ENCODE measurements around the gene GZMH.
A peak's percentile ranks its signal among the peaks of the same experiment; 100 is the strongest.

GZMH gene

GRCh38 chr14:24632336-24632735 is 22.9 kb upstream of the GZMH start:
- ChIA-PET CTCF (no interaction called here), POLR2A (ENCODE audit: low non-redundant PET) (no interaction called here)
- no peak overlapping the region for H3K27ac ChIP-seq
- TF ChIP-seq, protein P1, sequence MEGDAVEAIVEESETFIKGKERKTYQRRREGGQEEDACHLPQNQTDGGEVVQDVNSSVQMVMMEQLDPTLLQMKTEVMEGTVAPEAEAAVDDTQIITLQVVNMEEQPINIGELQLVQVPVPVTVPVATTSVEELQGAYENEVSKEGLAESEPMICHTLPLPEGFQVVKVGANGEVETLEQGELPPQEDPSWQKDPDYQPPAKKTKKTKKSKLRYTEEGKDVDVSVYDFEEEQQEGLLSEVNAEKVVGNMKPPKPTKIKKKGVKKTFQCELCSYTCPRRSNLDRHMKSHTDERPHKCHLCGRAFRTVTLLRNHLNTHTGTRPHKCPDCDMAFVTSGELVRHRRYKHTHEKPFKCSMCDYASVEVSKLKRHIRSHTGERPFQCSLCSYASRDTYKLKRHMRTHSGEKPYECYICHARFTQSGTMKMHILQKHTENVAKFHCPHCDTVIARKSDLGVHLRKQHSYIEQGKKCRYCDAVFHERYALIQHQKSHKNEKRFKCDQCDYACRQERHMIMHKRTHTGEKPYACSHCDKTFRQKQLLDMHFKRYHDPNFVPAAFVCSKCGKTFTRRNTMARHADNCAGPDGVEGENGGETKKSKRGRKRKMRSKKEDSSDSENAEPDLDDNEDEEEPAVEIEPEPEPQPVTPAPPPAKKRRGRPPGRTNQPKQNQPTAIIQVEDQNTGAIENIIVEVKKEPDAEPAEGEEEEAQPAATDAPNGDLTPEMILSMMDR (conservative IDR thresholded peaks at IDR 0.05; ENCODE audit: low read depth), result no peak
- no peak for DNase-seq (ENCODE audit: low spot score)

GRCh38 chr14:24631749-24632335 is 22.4 kb upstream of the GZMH start:
- CTCF ChIA-PET, result no interaction called here
- POLR2A ChIA-PET (ENCODE audit: low non-redundant PET), result no interaction called here
- TF ChIP-seq, protein P1 (conservative IDR thresholded peaks at IDR 0.05; ENCODE audit: low read depth), result no peak
- no peak for DNase-seq (ENCODE audit: low spot score)
- no peak overlapping the region for H3K27ac ChIP-seq

- CTCF ChIA-PET, result no interaction called here
- TF ChIP-seq, protein P1 (conservative IDR thresholded peaks at IDR 0.05; ENCODE audit: low read depth), result no peak
- DNase-seq (ENCODE audit: low spot score), result peak; percentile 47
- POLR2A ChIA-PET (ENCODE audit: low non-redundant PET), result no interaction called here
- peak overlapping the region; percentile 65 for H3K27ac ChIP-seq
These were observed 21.5 kb upstream of the GZMH start for GRCh38 chr14:24630872-24631477.

GRCh38 chr14:24630087-24630871 is 20.8 kb upstream of the GZMH start:
- CTCF ChIA-PET, result no interaction called here
- POLR2A ChIA-PET (ENCODE audit: low non-redundant PET), result no interaction called here
- no peak for DNase-seq (ENCODE audit: low spot score)
- peak overlapping the region; percentile 65 for H3K27ac ChIP-seq
- TF ChIP-seq, protein P1 (conservative IDR thresholded peaks at IDR 0.05; ENCODE audit: low read depth), result no peak

DNA sequence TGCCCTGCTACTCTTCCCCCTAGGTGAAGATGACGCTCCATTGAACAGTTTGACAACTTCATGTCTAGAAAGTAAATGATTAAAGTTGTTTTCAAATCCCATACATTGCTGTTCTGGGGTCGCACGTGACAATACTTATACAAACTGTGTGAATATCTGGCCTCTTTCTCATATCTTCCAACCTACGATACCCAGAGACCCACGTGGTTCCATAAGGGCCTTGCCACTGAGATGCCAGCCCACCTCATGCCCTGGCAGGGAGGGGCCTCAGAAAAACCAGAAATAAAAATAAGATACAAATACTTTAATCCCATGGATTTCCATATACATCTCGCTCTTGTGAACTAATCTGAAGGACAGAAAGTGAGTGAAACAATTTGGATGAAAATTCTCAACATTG is 20.0 kb upstream of the GZMH start:
- CTCF ChIA-PET, result no interaction called here
- no peak overlapping the region for H3K27ac ChIP-seq
- TF ChIP-seq, protein P1 (conservative IDR thresholded peaks at IDR 0.05; ENCODE audit: low read depth), result no peak
- POLR2A ChIA-PET (ENCODE audit: low non-redundant PET), result no interaction called here
- DNase-seq (ENCODE audit: low spot score), result no peak

- ChIA-PET POLR2A (ENCODE audit: low non-redundant PET) (no interaction called here), CTCF (no interaction called here)
- H3K27ac ChIP-seq, result no peak overlapping the region
- TF ChIP-seq, protein P1 (conservative IDR thresholded peaks at IDR 0.05; ENCODE audit: low read depth), result no peak
- no peak for DNase-seq (ENCODE audit: low spot score)
These were observed 4.3 kb upstream of the GZMH start for GRCh38 chr14:24613747-24614146.

Measured in RWPE1 (cell line).